GM19328 (cell line): Measurements from ENCODE around the gene AK5.

Source experiments
- ATAC-seq: cut with Tn5 transposase; IDR thresholded peaks from one replicate; pipeline ENCODE4 v1.9.1; 2021; ENCODE audit warnings: mild to moderate bottlenecking, moderate library complexity; ENCODE audit not compliant: unreplicated experiment

The AK5 gene

DNA sequence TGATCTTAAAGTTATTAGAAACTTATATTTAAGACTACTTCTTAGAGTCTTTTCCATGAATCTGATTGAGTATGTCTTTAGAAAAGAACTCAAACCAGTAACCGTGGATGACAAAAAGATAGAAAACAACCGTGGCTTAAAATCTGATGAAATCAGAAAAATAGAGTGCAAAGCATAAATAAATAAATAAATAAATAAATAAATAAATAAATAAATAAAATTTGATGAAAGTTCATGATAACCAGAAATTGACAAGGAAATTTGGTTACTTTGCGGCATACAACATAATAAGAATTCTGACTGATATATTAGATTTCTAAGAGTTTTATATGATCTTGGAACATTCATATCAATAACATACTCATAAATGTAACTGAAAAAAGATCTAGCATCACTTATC lies 152.1 kb downstream of the AK5 start:
- no peak for ATAC-seq

DNA sequence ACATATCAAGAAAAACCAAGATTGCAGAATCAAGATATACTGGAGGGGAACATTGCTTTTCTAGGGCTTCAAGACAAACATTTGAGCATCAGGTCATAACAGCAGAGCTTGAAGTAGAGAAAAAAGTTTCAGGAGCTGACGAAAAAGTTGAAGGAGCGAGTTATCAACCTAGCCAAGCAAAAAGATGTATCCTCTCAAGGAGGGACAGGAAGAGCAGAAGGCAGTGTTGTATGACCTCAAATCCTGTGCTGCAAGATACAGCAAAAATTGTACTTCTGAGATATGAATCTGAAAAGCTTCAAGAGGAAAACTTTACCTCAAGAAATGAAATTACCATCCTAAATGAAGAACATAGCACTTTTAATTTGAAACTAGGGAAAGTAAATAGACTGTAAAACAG lies 153.1 kb downstream of the AK5 start:
- ATAC-seq, result no peak

DNA sequence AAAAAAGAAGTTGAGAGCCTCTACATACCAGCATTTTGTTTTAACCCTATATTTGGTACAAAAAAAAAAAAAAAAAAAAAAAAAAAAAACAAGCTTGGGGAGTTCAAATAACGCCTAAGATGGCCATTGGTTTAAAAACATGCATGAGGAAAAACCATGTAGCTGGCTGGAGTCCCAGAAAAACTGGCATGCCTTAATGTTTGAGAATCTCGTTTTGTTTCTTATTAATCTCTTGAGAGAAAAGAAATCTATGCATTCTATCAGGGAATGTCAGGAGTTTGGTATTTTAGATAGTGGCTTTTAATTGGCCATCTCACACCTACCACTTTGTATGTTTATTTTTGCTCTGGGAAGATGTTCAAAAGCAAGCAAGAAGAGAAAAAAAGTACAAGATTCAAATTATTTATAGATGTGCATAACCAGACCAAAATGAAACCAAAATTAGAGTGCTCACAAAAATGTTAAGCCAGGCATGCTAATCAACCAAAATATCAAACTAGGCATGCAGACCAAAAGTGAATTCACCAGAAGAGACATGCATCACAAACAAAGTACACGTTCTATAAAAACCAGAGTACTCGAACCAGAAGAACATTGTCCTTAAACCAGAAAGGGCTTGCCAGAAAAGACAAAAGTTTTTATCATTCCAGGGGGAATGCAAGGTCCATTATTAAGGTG lies 156.6 kb downstream of the AK5 start:
- no peak for ATAC-seq

DNA sequence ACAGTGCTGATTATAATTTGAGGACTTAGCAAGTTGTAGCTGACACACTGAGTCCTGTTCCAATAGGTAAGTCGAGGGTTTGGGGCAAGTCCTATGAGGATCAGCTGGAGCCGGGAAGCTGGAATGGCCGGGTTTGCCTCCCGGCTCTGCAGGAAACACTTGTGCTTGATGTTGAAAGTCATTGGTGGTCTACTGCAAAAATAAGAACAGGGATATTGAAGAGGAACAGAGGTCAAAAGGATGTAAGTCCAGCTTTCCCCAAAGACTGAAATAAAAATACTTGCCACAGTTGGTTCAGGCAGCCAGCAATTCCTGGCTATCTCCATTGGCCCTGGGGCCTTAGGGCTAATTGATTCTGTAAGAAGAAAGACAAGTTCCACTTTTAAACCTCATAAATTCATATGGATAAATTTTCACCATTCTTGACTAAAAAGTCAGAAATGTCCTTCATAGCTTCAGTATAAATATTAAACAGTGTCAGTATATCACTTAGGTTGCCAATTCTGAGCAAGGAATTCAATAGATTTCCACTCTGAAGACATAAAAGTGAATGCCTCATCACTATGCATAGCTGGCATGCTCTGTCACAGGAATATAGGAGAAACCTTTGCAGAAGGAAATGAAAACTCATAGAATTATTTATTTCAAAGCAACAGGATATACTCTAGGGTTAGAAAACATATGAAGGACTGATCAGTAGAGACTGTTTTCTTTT lies 165.2 kb downstream of the AK5 start:
- no peak for ATAC-seq

DNA sequence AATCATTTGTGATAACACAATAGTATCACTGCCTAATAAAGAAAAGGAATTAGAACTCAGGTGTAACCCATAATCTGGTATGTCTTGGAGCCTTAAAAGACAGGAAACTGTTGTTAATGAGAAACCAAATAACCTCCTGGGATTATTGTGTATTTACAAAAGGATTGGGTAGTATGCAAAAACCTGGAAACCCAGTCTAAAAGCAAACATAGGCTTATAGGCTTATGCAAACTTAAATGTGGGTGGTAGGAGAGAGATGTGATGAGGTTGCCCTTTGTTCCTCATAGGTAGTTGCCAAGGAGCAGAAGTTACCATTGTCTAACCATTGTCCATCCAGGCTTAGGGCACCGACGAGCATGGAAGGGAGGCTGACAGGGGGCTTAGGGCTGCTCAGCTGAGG lies 165.8 kb downstream of the AK5 start:
- ATAC-seq, result no peak

DNA sequence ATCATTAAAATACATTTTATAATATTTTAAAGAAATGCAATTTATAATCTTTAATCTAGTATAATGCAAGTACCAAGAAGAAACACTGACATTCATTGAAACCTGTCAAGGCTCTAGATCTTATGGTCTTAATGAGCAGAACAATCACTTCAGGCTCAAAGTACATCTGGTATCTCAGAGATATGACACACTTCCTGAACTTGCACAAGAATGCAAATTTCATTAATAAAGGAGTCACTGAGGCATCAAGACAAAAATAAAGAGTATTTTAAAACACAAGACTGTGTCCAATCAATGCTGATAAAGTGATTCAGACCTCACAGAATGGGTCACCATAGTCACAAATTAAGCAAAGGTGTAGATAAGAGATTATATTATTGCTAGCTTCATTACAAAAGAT lies 178.1 kb downstream of the AK5 start:
- no peak for ATAC-seq

DNA sequence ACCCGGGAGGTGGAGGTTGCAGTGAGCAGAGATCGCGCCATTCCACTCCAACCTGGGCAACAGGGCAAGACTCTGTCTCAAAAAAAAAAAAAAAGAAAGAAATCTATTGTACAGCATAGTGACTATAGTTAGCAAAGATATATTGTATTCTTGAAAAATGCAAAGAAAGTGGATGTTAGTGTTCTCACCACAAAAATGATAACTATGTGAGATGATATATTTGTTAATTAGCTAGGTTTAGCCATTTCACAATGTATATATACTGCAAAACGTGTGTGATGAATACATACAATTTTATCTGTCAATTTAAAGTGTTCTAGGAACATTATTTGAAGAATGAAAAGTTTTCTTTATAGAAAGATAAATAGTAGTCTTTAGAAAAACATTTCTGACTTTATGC lies 179.9 kb downstream of the AK5 start:
- ATAC-seq, result no peak

DNA sequence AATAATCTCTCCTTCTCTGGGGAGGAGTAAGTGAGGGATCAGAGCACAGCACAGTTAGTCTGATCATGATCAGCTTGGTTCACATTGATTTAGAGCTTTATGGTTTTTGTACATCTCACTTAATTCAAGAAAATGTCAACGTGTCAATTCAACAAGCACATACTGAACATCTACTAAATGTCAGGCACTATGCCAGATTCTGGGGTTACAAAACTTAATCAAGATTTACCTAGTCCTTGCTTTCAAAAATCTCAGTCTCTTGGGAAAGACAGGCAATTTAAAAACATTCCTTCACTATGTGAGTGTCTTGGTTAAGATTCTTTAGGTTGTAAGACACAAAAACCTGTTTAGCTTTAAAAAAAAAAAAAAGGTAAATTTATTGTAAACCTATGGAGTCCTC lies 181.4 kb downstream of the AK5 start:
- no peak for ATAC-seq

DNA sequence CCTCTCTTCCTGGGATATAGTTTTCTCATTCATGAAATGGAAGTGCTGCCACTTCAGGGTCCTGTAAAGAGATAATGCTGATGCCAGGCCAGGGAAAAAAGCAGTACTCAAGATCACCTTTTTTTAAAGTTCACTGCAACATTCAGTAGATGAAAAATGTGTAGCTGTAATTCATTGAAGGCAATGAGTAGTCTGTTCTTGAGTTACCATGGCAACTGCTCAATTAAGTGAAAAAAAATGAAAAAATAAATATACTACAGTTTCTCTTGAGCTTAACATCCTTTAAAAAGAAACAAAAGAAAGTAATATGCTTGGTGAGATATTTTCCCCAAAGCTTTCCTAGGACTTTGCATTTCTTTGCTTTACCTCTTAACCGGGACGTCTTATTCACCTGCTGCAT lies 183.3 kb downstream of the AK5 start:
- no peak for ATAC-seq

DNA sequence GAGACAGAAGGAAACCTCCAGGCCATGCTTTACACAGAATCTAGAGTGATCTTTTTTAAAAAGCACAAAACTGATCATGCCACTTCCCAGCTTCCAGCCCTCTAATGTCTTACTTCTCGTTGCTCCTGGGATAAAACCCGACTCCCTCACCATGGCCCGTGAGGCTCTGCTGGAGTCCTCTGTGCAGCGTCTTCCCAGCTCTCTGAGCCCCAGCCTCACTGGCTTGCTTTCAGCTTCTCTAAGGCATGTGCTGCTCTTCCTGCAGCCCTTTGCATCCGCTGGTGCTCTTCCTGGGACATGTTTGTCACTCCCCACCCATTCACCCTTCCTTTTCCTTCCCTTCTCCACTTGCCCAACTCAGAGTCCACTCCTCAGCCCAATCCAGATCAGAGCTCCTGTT lies 184.1 kb downstream of the AK5 start:
- no peak for ATAC-seq

DNA sequence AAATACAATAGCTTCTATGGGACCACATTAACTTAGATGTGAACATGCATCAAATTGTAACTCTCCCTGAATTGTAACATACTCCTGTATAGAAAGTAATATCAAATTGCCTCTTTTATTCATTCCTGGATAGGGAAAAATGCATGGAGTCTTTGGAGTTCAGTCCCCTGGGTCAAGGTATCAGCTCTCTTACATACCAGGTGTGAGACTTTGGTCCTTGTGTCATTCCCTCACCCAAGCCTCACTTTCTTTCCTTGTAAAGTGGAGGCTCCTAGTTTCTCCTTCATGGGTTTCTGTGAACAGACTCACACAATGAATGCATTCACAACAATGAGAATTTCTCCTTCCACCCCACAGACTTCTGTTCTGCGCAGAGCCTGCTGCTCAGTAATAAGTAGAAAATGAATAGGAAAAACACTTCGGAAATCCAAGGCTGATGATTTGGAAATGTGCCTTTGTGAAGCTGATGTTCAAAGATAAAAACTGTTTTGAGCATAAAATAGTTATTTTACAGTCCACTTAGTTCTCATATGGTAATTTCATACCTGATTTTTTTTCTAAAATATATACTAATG lies 185.3 kb downstream of the AK5 start:
- no peak for ATAC-seq

DNA sequence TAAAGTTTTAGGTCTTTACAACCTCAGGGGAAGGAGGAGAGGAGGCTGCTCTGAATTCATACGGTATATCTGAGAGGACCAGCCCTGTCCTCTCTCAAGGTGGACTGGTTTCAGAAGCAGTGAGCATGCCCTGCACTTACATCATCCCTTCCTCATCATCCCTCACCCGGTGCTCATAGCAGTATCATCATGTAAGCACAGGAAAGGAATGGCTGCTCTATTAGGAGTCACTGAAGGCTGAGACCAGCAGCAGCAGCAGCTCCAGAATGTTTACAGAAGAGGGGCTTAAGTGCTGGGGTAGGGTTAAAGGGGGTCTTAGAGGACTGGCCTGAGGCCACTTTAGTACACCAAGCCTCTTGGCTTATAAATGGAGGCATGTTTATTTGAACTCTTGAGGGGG lies 185.9 kb downstream of the AK5 start:
- ATAC-seq, result no peak

DNA sequence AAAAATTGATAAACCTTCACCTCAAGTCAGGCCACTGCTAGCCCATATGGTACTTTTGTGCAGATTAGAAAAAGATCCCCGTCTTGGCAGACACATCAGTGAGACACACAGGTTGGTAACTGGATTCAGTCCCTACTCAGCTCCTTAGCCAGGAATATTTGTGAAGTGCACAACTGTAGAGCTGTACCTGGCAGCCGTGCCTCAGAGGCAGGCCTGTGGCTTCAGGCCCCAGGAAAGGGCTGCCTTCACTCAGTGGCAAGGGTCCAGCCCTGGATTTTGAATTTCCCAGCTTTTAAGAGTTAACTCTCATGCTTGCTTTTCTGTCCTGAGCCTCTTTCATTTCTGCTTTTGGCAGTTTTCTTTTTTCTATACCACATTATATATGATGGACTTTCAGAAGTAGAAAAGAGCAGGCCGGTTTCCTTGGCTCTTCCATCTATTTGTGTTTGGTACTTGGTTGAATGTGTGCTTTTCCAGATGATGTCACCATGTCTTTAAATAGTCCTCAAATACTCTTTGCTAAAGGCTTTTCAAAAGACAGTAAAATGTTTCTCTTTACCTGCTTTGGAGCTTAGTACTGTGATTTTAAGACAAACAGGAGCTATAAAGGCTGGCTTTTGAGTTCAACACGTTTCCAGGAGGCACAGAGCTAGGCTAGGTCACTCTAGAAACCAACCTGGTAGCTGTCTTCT lies 186.6 kb downstream of the AK5 start:
- ATAC-seq, result no peak

DNA sequence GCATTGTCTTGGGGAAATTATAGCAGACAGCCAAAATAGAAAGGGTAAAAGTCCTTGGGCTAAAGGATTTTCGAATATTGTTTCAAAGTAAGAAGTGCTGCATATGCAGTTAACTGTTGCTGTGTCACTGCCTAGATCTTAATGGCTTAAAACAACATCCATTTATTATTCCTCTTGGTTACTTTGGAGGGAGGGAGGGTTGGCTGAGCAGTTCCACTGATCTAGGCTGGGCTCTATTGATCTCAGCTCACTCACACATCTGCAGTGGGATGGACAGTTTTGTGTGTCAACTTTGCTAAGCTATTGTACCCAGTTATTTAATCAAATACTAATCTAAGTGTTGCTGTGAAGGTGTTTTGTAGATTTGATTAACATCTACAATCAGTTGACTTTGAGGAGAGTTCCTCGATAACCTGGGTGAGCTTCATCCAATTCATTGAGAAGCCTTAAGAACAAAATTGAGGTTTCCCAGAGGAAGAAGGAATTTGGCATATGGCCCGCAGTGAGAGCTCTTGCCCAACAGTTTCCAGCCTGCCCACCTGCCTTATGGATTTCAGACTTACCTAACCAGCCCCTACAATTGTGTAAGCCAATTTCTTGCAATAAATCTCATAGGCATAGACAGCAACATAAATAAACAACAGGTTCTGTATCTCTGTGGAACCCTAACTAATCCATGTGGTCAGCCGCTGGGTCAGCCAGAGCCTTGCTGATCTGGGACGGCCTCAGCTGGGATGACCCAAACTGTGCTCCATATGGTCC lies 187.3 kb downstream of the AK5 start:
- no peak for ATAC-seq

DNA sequence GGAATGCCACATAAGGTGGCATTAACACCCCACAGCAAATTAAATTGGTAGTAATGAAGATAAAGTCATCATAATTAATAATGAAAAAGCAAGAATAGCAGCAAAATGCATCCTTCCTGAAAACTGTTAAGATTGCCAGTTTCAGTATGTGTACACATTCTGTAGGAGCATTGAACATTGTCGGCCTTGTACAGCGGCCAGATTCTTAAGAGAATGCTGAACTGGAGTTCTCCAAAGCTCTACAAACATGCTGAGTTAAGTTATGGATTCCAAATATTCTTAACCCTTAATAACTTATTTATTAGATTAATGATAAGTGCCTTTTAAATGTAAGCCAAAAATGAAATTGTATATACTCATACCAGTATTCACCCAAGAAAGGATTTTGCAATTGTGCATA lies 189.9 kb downstream of the AK5 start:
- ATAC-seq, result no peak

DNA sequence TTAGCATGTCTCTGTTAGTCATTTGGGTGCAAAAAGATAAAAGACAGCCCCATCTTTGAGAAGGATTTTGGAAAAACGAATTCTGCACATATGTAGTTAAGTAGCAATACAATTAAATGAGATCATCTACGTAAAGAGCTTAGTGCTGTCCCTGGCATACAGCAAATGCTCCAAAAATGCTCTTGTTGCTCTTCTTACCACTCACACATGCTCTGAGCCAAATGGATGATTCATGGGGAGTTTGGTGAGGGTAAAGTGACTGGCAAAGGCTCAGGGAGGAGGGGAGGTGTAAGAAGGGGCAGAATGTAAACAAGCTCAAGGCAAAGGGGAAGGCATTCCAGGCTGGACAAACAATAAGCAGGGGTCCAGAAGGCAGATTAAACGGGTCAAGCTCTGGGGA lies 191.9 kb downstream of the AK5 start:
- ATAC-seq, result no peak

DNA sequence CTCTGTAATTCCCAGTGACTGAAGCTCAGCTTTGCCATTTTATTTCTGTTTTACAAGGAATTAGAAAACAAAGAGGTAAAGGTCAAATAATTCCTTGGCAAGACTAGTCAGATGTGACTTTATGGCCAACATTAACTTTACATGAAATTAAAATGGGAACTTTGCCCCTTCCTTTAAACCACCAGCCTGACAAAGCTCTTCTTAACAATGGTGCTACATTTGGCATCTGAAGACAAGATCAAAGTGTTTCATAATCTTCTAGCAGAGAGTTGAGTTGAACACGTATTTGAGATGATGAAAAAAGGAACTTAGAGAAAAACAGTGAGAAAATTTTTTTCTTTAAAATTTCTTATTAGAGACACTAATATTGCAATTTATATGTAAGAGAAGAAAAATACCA lies 193.8 kb downstream of the AK5 start:
- no peak for ATAC-seq

DNA sequence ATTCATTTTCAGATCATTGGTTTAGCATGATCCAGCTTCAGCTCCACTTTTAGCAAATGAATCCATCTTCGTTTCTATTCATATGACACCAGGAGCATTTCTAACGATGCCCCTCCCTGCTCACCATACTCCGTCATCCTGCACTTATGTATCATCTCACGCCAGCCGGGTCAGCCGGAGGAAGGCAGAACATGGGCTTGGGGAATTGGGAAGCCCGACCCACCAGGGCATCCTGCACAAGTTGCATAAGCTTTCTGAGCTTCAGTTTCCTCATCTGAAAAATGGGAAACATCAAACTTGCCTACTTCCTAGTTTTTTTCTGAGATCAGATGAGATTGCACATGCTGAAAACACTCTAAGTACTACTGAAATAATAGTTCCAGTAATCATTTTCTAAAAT lies 194.7 kb downstream of the AK5 start:
- no peak for ATAC-seq

DNA sequence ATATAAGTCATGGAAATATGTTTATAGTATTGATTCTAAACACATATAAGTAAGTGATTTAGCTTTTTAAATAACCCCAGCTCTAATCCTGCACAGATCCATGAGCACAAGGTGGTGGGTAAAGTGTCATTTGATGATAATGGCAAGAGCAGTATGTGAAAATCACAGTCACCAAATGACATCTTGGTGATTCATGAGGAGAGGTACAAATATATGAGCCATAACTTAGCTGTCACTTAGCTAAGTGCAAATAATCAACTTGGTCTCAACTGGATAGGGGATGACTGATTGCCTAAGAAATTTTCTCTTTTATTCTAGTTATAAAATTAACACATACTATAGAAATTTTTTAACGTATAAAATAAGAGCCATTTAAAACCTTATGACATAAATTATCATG lies 202.5 kb downstream of the AK5 start:
- no peak for ATAC-seq

DNA sequence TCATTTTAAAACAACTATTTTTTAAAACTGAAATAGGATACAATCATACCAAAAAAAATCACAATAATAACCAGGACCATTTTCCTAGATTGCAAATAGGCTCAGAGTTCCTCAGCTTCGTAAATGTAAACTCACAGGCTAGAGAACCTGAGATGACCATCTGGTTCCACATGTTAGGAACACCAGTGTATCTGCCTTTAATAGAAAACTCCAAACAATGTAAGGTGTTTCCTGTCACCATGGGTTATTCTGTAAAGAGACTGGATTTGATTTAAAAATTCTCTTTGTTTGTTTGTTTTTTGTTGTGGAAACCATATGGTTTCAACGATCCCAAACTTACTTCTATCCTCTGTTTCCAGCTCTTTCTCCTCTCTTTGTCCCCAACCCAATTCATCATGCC lies 203.1 kb downstream of the AK5 start:
- ATAC-seq, result no peak

DNA sequence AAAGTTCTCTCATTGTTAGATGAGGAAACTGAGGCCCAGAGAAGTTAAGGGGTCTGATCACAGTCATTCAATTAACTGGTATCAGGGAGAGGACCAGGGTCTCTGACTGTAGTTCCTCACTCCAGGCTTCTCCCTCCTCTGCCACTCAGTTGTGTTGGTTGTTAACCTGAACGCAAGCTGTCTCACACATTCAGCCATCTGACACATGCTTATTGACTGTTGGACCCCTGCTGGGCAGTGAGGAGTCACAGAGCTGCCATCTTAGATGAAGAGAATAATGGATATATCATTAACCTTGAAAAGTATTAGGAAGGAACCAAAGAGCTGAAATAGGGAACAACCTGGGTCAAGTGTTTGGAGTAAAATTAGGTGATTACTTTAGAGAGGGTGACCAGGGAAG lies 205.8 kb downstream of the AK5 start:
- ATAC-seq, result no peak
